H1 (cell line): Measurements from ENCODE around the gene FMNL2. TPM values are rescaled to one million over a fixed set of nuclear protein-coding genes. Genes with fewer than 3 reads are reported as not detected.

Source experiments
- CHD7 ChIP-seq: fragments of 300-600 bp; sonication (generic); IDR thresholded peaks from 2 replicates; pipeline ENCODE4 v1.7.1; 2012; ENCODE audit warnings: low read length, moderate library complexity, mild to moderate bottlenecking, inconsistent platforms; ENCODE audit not compliant: insufficient replicate concordance
- E2F6 ChIP-seq: IDR thresholded peaks from 2 replicates; pipeline ENCODE4 v1.6.1; 2012; ENCODE audit warnings: inconsistent platforms
- FOSL1 ChIP-seq: IDR thresholded peaks from 2 replicates; pipeline ENCODE4 v1.6.1; 2011; ENCODE audit warnings: mild to moderate bottlenecking, low read depth, low read length, moderate library complexity; ENCODE audit not compliant: insufficient read depth
- PHF8 ChIP-seq: fragments of 200-600 bp; sonication (generic); conservative IDR thresholded peaks from 2 replicates; pipeline ENCODE4 v1.7.1; 2012; ENCODE audit warnings: low read depth, mild to moderate bottlenecking, inconsistent platforms, low read length, moderate library complexity
- POLR2AphosphoS5 ChIP-seq: IDR thresholded peaks from 2 replicates; pipeline ENCODE4 v1.6.1; 2011; ENCODE audit warnings: low read depth, low read length
- SAP30 ChIP-seq: fragments of 300-600 bp; sonication (generic); IDR thresholded peaks from 2 replicates; pipeline ENCODE4 v1.7.1; 2012; ENCODE audit warnings: low read length, moderate library complexity, mild to moderate bottlenecking, inconsistent platforms; ENCODE audit not compliant: insufficient read depth, insufficient replicate concordance
- SRF ChIP-seq: IDR thresholded peaks from 2 replicates; pipeline ENCODE4 v1.6.1; 2011; ENCODE audit warnings: mild to moderate bottlenecking, low read depth, low read length, moderate library complexity
- SUZ12 ChIP-seq: fragments of 200-600 bp; sonication (generic); IDR thresholded peaks from 2 replicates; pipeline ENCODE4 v1.6.1; 2012; ENCODE audit warnings: mild to moderate bottlenecking, inconsistent platforms, low read length, moderate library complexity, mixed read lengths
- TAF7 ChIP-seq: optimal IDR thresholded peaks from 2 replicates; pipeline ENCODE3; 2011; ENCODE audit warnings: low read depth, mild to moderate bottlenecking, inconsistent platforms, low read length, moderate library complexity, borderline replicate concordance
- polyA plus RNA-seq, 7 experiments: library from polyadenylated mRNA; depleted of rRNA in 3 of 7; stranded (reverse) in 5 of 7; unstranded in 2 of 7; fragments of >200 nt in 5 of 7; fragments of 200-250 nt in 2 of 7; gene quantifications; 1 replicate in 5 of 7; 2 replicates in 1 of 7; 4 replicates in 1 of 7; pipeline versions ENCODE4 v1.2.1 to v1.2.3, GENCODE V29; 2011 to 2013; ENCODE audit warnings: missing spikeins in 2 of 7, mixed read lengths in 2 of 7
- total RNA-seq: library from RNA; stranded (reverse); fragmentation: NEBNext Ultra II Directional; extraction: Animal tissue kit (Norgen Biotek cat#: 25700); gene quantifications from 2 replicates; pipeline ENCODE4 v1.2.1, GENCODE V29; 2021

FMNL2 gene
- total and polyA plus RNA-seq, 2 of the 8 experiments (the other 6 are each of a cell fraction or from before 2014, with no cell fraction given): 15.5 to 45.1 TPM

- TF ChIP-seq CHD7: no peak
- TF ChIP-seq FOSL1: no peak
- TF ChIP-seq PHF8: no peak
- TF ChIP-seq SAP30: no peak
- TF ChIP-seq SUZ12: no peak
- TF ChIP-seq SRF: no peak
- TF ChIP-seq TAF7: no peak
- TF ChIP-seq POLR2AphosphoS5: no peak
- TF ChIP-seq E2F6: no peak
These were observed 142.5 kb downstream of the FMNL2 start (continued) for GRCh38 chr2:152477347-152478092.
